ENCODE results near the gene TRAPPC12.

The TRAPPC12 gene

DNA sequence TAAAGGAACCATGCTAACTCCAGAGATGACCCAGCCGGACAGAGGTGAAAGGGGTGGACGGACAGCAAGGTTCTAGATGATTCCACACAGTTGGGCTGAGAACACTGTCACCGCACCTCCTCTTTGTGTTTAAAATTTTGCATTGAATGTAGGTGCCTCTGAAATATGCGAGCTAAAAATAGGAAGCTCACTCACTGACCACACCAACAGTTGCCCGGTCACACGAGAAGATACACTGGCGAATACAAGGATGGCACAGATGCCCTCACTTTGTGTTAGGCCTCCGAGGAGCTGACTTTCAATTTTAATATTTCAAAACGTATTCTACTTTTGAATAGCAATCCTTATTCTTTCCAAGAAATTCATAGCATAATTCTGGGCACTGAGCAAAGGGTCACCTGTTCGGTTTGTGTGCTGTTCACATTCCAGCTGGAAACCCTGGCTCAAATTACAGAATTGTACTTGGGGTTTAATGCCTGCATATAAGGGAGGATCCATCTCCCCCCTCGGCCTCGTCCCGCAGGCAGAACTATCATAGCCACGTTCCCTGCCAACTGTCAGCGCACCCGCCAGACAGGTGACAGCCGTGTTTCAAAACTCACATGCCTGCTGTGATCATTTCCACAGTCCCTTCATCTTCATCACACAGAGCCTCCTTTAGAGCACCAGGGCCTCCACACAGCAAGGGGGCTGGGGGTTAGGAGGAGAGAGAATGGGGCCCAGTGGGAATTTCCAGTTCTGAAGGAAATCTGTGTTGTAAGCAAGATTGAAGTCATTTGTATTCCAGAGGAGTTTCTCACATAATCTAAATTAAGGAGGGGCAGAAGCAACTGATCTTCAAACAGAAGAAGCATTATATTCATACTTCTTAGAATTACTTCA, 91.6 kb downstream of the TRAPPC12 start:
- no peaks in the 10 kb centered on the region for H3K9me3 ChIP-seq (ENCODE audit: insufficient read depth, low read length, severe bottlenecking)
- no peak overlapping the region for H3K9ac ChIP-seq (ENCODE audit: low read depth, low read length)
- no peak for TF ChIP-seq EZH2 (IDR thresholded peaks at IDR 0.05; ENCODE audit: borderline replicate concordance, low read depth, low read length, severe bottlenecking)
- TF ChIP-seq, protein P1, sequence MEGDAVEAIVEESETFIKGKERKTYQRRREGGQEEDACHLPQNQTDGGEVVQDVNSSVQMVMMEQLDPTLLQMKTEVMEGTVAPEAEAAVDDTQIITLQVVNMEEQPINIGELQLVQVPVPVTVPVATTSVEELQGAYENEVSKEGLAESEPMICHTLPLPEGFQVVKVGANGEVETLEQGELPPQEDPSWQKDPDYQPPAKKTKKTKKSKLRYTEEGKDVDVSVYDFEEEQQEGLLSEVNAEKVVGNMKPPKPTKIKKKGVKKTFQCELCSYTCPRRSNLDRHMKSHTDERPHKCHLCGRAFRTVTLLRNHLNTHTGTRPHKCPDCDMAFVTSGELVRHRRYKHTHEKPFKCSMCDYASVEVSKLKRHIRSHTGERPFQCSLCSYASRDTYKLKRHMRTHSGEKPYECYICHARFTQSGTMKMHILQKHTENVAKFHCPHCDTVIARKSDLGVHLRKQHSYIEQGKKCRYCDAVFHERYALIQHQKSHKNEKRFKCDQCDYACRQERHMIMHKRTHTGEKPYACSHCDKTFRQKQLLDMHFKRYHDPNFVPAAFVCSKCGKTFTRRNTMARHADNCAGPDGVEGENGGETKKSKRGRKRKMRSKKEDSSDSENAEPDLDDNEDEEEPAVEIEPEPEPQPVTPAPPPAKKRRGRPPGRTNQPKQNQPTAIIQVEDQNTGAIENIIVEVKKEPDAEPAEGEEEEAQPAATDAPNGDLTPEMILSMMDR (IDR thresholded peaks at IDR 0.05; ENCODE audit: borderline replicate concordance, extremely low read depth, low read length, poor library complexity, severe bottlenecking), result no peak
- DNase-seq (no peak), ATAC-seq (ENCODE audit: insufficient read depth, low read depth) (no peak)
- no peaks in the 10 kb centered on the region for H3K4me1 ChIP-seq (ENCODE audit: insufficient read depth, low read length)
- H2AFZ ChIP-seq (ENCODE audit: low read depth, low read length), result no peak overlapping the region
- no peak overlapping the region for H3K27ac ChIP-seq (ENCODE audit: low read length)
- no peak overlapping the region for H3K4me2 ChIP-seq (ENCODE audit: insufficient read depth, low read length)
- H4K20me1 ChIP-seq (ENCODE audit: insufficient read depth, low read length), result no peaks in the 10 kb centered on the region
- H3K4me3 ChIP-seq (ENCODE audit: low read depth in 1 of 2, low read length in 2 of 2), result no peak overlapping the region
- H3K79me2 ChIP-seq (ENCODE audit: insufficient read depth, low read length), result no peaks in the 10 kb centered on the region
- no peaks in the 10 kb centered on the region for H3K27me3 ChIP-seq (ENCODE audit: insufficient read depth, low read length, poor library complexity)
- peaks cover 75% of the 10 kb centered on the region for H3K36me3 ChIP-seq (ENCODE audit: insufficient read depth, low read length)

DNA sequence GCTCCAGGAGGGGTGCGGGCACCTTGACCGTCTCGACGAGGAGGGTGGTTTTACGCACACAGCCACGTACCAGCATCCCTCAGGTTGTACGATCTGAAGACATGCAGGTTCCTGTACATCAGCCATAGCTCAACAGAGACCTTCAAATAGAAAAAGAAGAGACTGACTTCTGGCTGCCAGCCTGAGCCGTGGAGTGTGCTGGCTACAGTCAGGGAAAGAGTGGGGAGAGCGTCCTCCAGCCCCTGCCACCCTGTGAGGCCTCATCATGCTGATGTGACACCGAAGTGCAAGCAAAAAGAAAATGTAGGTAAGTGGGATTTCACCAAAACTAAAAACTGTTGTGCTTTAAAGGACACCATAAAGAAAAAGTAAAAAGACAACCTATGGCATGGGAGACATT, 92.8 kb downstream of the TRAPPC12 start:
- H2AFZ ChIP-seq (ENCODE audit: low read depth, low read length), result no peak overlapping the region
- H3K4me1 ChIP-seq (ENCODE audit: insufficient read depth, low read length), result no peaks in the 10 kb centered on the region
- no peak overlapping the region for H3K4me2 ChIP-seq (ENCODE audit: insufficient read depth, low read length)
- H3K27me3 ChIP-seq (ENCODE audit: insufficient read depth, low read length, poor library complexity), result no peaks in the 10 kb centered on the region
- no peak for TF ChIP-seq EZH2 (IDR thresholded peaks at IDR 0.05; ENCODE audit: borderline replicate concordance, low read depth, low read length, severe bottlenecking)
- TF ChIP-seq, protein P1 (IDR thresholded peaks at IDR 0.05; ENCODE audit: borderline replicate concordance, extremely low read depth, low read length, poor library complexity, severe bottlenecking), result no peak
- no peak overlapping the region for H3K9ac ChIP-seq (ENCODE audit: low read depth, low read length)
- peaks cover 69% of the 10 kb centered on the region for H3K36me3 ChIP-seq (ENCODE audit: insufficient read depth, low read length)
- DNase-seq (no peak), ATAC-seq (ENCODE audit: insufficient read depth, low read depth) (no peak)
- no peaks in the 10 kb centered on the region for H3K9me3 ChIP-seq (ENCODE audit: insufficient read depth, low read length, severe bottlenecking)
- H4K20me1 ChIP-seq (ENCODE audit: insufficient read depth, low read length), result no peaks in the 10 kb centered on the region
- no peak overlapping the region for H3K4me3 ChIP-seq (ENCODE audit: low read depth in 1 of 2, low read length in 2 of 2)
- H3K79me2 ChIP-seq (ENCODE audit: insufficient read depth, low read length), result no peaks in the 10 kb centered on the region
- H3K27ac ChIP-seq (ENCODE audit: low read length), result no peak overlapping the region

DNA sequence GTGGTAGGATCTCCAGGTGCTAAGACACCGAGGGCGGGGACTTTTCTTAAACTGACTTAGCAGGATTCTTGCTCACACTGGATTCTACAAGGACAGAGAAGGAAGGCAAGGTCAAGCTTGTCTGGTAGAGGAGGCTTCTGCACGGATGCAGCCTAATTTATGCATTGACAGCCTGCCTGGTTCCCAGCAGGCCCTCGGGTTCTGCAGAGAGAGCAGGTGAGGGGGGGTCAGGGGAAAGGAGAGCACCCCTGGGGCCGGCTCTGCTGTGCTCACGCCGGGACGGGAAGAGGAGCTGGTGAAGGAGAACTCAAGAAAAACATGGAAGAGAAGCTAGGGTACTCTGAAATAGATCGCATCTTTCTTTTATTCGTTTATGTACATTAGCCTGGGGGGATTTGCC, 93.5 kb downstream of the TRAPPC12 start:
- ATAC-seq (ENCODE audit: insufficient read depth, low read depth) (no peak), DNase-seq (no peak)
- no peak overlapping the region for H3K9ac ChIP-seq (ENCODE audit: low read depth, low read length)
- H3K4me2 ChIP-seq (ENCODE audit: insufficient read depth, low read length), result no peak overlapping the region
- H4K20me1 ChIP-seq (ENCODE audit: insufficient read depth, low read length), result no peaks in the 10 kb centered on the region
- TF ChIP-seq, protein P1 (IDR thresholded peaks at IDR 0.05; ENCODE audit: borderline replicate concordance, extremely low read depth, low read length, poor library complexity, severe bottlenecking), result no peak
- TF ChIP-seq EZH2 (IDR thresholded peaks at IDR 0.05; ENCODE audit: borderline replicate concordance, low read depth, low read length, severe bottlenecking), result no peak
- no peaks in the 10 kb centered on the region for H3K27me3 ChIP-seq (ENCODE audit: insufficient read depth, low read length, poor library complexity)
- no peaks in the 10 kb centered on the region for H3K4me1 ChIP-seq (ENCODE audit: insufficient read depth, low read length)
- no peak overlapping the region for H3K27ac ChIP-seq (ENCODE audit: low read length)
- H3K79me2 ChIP-seq (ENCODE audit: insufficient read depth, low read length), result no peaks in the 10 kb centered on the region
- no peak overlapping the region for H2AFZ ChIP-seq (ENCODE audit: low read depth, low read length)
- peaks cover 68% of the 10 kb centered on the region for H3K36me3 ChIP-seq (ENCODE audit: insufficient read depth, low read length)
- H3K4me3 ChIP-seq (ENCODE audit: low read depth in 1 of 2, low read length in 2 of 2), result no peak overlapping the region
- H3K9me3 ChIP-seq (ENCODE audit: insufficient read depth, low read length, severe bottlenecking), result no peaks in the 10 kb centered on the region

All from DND-41 (cell line).